HepG2 (cell line): Measurements from ENCODE around the gene SASH3.

Experiments used
- MLX ChIP-seq: IDR thresholded peaks from 2 replicates; pipeline ENCODE4 v1.6.1; 2016
- MTA3 ChIP-seq: sonication (generic); formaldehyde crosslinking; IDR thresholded peaks from 2 replicates; pipeline ENCODE4 v1.4.0; 2020; ENCODE audit warnings: missing genetic modification reagents
- POLR2A ChIP-seq, 2 experiments: IDR thresholded peaks; 2 replicates each; pipeline ENCODE4 v1.6.1; 2011; ENCODE audit warnings: low read depth in 2 of 2, low read length in 2 of 2, mild to moderate bottlenecking in 1 of 2, moderate library complexity in 1 of 2; ENCODE audit not compliant: insufficient read depth in 1 of 2
- TF ChIP-seq, protein P1 (sequence below): sonication (generic); formaldehyde crosslinking; IDR thresholded peaks from 2 replicates; pipeline ENCODE4 v1.4.0; 2020; ENCODE audit warnings: missing genetic modification reagents

DNA sequence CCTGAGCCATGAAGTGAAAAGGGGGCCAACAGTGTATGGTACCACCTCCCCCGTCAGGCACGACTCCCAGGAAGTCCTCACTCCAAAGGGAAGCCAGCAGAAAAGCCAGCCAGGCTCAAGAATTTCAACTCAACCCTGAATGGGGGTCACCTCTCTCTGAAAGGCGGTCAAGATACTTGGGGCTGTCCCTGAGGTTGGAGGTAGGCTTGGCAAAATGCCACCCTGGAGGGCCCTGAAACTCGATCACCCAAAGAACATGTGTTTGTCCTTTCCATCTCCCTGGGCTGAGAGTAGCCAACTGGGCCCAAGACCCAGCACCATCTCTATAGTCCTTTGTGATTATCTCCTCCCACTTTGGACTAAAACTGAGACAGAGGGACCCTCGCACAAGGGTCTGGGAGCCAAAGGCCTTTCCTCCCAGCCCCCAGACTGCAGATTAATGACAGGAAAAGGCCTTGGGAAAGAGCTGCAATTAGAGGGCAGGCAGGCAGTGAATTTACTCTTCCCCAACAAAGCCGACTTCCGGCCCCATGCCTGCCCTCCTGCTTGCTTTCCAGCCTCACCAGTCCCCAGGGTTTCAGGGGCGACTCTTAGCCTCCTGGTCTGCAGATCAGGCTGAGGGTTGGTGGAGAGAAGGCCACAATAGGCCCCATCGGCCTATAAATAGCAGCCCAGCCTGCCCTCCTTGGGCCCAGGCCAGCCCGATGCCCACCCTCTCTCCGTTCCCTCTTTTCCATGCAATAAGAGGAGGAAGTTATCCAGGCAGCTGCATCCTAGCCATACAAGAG, 5.6 kb downstream of the SASH3 start:
- TF ChIP-seq MLX: no peak
- TF ChIP-seq POLR2A (IDR thresholded peaks at IDR 0.05; ENCODE audit: insufficient read depth in 1 of 2, low read depth in 2 of 2, low read length in 2 of 2): no peak
- TF ChIP-seq MTA3: no peak
- TF ChIP-seq, protein P1, sequence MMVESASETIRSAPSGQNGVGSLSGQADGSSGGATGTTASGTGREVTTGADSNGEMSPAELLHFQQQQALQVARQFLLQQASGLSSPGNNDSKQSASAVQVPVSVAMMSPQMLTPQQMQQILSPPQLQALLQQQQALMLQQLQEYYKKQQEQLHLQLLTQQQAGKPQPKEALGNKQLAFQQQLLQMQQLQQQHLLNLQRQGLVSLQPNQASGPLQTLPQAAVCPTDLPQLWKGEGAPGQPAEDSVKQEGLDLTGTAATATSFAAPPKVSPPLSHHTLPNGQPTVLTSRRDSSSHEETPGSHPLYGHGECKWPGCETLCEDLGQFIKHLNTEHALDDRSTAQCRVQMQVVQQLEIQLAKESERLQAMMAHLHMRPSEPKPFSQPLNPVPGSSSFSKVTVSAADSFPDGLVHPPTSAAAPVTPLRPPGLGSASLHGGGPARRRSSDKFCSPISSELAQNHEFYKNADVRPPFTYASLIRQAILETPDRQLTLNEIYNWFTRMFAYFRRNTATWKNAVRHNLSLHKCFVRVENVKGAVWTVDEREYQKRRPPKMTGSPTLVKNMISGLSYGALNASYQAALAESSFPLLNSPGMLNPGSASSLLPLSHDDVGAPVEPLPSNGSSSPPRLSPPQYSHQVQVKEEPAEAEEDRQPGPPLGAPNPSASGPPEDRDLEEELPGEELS (CRISPR knock-in tag): no peak
